ENCODE results near the gene SSBP4. TPM values are rescaled to one million over a fixed set of nuclear protein-coding genes. Genes with fewer than 3 reads are reported as not detected.

The SSBP4 gene
- total RNA-seq, 2 donors from 2014 or later, result 54.4 to 56.9 TPM

Small RNAs within 50 kb of the gene (microRNA-seq; reads per million reads assigned to microRNA genes)
- gene MIR3189 (ENCODE audit: borderline microRNAs expressed in 2 of 2), result 0 to 0.26 reads per million in 2 donors

Other genes with a start within 250 kb of the SSBP4 start
- 10 to 100 TPM; 60.7 to 76.7 TPM for gene IFI30, start 245.6 kb upstream of the SSBP4 start, total RNA-seq
- gene MPV17L2, start 226.2 kb upstream of the SSBP4 start, total RNA-seq, result 1 to 10 TPM; 6.1 to 6.6 TPM
- 1 to 10 TPM; 1.9 to 2.9 TPM for gene RAB3A, start 215.4 kb upstream of the SSBP4 start, total RNA-seq
- 1 to 10 TPM in 1 of 2 donors, under 1 TPM in 1; 0.90 to 1.1 TPM for gene PDE4C, start 193.0 kb upstream of the SSBP4 start, total RNA-seq
- 1 to 10 TPM; 2.6 to 4.9 TPM for gene IQCN, start 144.9 kb upstream of the SSBP4 start, total RNA-seq
- gene JUND, start 137.8 kb upstream of the SSBP4 start, total RNA-seq, result 100 to 1,000 TPM; 192 to 231 TPM
- 10 to 100 TPM; 44.4 to 46.9 TPM for gene LSM4, start 96.3 kb upstream of the SSBP4 start, total RNA-seq
- gene PGPEP1, start 78.8 kb upstream of the SSBP4 start, total RNA-seq, result 10 to 100 TPM; 42.8 to 48.6 TPM
- gene GDF15, start 33.2 kb upstream of the SSBP4 start, total RNA-seq, result 1 to 10 TPM; 3.1 to 4.5 TPM
- gene LRRC25, start 21.8 kb upstream of the SSBP4 start, total RNA-seq, result 10 to 100 TPM in 1 of 2 donors, 1 to 10 TPM in 1; 6.8 to 16.8 TPM
- 10 to 100 TPM; 27.5 to 28.1 TPM for gene ISYNA1, start 18.7 kb downstream of the SSBP4 start, total RNA-seq
- 10 to 100 TPM; 19.5 to 20.7 TPM for gene ELL, start 102.7 kb downstream of the SSBP4 start, total RNA-seq
- 100 to 1,000 TPM; 189 to 224 TPM for gene FKBP8, start 124.2 kb downstream of the SSBP4 start, total RNA-seq
- gene KXD1, start 138.5 kb downstream of the SSBP4 start, total RNA-seq, result 10 to 100 TPM; 63.9 to 75.2 TPM
- gene UBA52, start 152.5 kb downstream of the SSBP4 start, total RNA-seq, result 100 to 1,000 TPM; 725 to 767 TPM
- gene REX1BD, start 169.4 kb downstream of the SSBP4 start, total RNA-seq, result 10 to 100 TPM; 38.0 to 48.1 TPM
- gene CRLF1, start 187.4 kb downstream of the SSBP4 start, total RNA-seq, result 100 to 1,000 TPM; 154 to 436 TPM
- gene TMEM59L, start 193.5 kb downstream of the SSBP4 start, total RNA-seq, result 10 to 100 TPM in 1 of 2 donors, 1 to 10 TPM in 1; 2.8 to 14.5 TPM
- gene KLHL26, start 217.6 kb downstream of the SSBP4 start, total RNA-seq, result 10 to 100 TPM; 14.5 to 17.6 TPM

Measured in posterior vena cava (tissue), 2 donors.